Occipital lobe (tissue), 2 donors: ENCODE data around the gene TENT5A. TPM values are rescaled to one million over a fixed set of nuclear protein-coding genes. Genes with fewer than 3 reads are reported as not detected.
"Not testable (repeated sequence)": the region's sequence is repeated elsewhere in the genome, so short reads cannot be mapped to it uniquely, and the experiment has no call there.

Experiments
- DNase-seq: peaks from one replicate; lab custom pipeline; 2025; lab: John Stamatoyannopoulos, UW
- total RNA-seq: library from RNA; depleted of rRNA; stranded (reverse); fragments of >200 nt; gene quantifications from one replicate; pipeline ENCODE4 v1.2.3, GENCODE V29; 2014

The TENT5A gene
- total RNA-seq, 1 donor from 2014 or later, result 3.4 TPM

DNA sequence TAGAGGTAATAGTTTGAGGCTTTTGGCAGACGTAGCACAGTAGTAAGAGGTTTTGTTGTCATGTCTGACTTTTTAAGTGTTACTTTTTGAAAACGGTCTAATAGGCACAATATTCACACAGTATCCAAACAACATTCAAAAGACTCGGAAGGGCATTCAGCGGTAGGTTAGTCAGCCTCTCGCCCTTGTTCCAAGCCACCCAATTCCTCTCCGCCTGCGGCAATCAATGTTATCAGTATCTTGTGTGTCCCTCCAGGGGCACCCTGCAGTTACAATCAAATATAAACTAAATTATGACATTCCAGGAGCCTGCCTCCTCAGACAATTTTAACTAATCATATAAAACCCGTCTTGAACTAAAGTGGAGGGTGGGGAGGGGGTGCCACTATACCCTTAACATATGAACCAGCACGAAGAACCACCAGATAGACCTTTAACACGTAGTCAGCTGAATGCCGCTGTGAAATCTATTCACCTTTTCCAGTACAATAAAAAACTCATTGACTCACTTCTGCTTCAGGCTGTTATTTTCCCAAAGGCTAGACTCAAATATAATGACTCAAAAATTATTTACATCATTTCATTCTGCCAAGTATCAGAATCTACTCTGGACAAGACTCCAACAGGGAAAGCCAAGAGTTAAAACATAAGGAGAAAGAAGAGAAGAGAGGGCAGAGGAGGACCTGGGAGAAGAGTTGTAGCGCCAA, 1.6 kb downstream of the TENT5A start:
- no peak for DNase-seq

- no peak for DNase-seq
Measured at GRCh38 chr6:81750200-81750599, 2.3 kb downstream of the TENT5A start.

- DNase-seq, result no peak
Measured at GRCh38 chr6:81749707-81750106, 2.8 kb downstream of the TENT5A start.

DNA sequence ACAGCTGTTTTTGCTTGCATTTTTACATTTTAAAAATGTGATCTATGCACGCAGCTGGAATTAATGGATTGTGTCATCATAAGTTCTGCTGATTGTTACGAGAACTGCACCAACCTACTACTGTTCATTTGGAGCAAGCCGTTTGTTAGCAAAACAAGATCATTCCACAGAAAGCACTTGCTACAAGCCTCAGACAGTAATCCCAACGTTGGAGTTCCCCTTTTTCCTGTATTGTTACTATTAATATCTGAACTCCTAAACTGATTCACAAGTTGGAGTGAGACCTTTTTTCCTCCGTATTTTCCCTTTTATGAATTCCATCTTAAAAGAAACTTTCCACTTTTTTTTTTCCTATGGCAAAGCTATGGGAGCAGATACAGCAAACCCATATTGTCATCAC, 3.5 kb downstream of the TENT5A start:
- no peak for DNase-seq

GRCh38 chr6:81747327-81747726, 5.2 kb downstream of the TENT5A start:
- no peak for DNase-seq

DNA sequence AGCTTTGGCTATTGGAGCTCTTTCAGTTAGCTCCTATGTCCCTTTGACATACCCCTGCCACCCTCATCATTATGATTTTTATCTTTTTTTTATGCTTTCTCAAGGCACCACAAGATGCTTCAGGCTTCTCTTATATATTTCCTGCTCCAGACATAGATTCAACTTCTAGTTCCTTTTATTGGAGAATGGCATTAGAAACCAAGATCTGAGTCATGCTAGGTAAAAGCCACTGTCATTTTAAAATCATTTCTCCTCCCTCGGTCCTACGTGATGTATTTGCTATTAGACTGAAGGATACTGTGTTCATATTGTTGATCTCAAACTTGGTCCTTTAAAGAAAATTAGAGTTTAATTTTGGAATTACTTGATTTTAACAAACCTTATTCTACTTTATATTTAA, 8.3 kb downstream of the TENT5A start:
- DNase-seq, result no peak

- no peak for DNase-seq
Measured at GRCh38 chr6:81743649-81744048, 8.8 kb downstream of the TENT5A start.

DNA sequence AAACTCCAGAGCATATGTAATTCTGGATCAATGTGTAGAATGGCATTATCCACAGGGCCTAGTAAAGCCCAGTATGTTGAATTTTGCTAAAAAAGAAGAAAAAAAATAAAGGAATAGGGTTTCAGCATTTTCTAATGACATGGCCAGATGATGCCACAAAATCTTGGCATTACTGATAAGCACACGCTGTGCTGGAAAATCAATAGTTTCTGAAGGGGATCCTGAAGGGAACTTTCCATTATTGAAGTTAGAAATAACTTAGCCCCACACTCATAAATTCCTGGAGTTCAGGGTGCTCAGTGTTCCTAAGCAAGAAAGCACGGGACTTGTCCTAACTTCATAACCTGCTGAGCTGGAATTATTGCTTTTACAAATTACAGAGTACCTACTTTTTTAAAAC, 10.8 kb downstream of the TENT5A start:
- no peak for DNase-seq

DNA sequence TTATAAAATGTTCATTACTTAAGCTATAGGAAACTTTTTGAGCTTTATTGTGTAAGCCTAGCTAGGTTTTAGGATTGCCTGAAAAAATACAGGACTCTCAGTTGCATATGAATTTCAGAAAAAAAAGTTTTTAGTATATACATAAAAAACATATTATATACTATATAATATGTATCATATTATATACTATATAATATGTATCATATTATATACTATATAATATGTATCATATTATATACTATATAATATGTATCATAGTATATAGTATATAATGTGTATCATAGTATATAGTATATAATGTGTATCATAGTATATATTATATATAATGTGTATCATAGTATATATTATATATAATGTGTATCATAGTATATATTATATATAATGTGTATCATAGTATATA, 11.9 kb downstream of the TENT5A start:
- DNase-seq, result not testable (repeated sequence)

- no peak for DNase-seq
Measured at GRCh38 chr6:81739230-81740195, 13.0 kb downstream of the TENT5A start.

GRCh38 chr6:81736428-81736827, 16.1 kb downstream of the TENT5A start:
- no peak for DNase-seq

- DNase-seq, result no peak
Measured at GRCh38 chr6:81735756-81736380, 16.6 kb downstream of the TENT5A start.

DNA sequence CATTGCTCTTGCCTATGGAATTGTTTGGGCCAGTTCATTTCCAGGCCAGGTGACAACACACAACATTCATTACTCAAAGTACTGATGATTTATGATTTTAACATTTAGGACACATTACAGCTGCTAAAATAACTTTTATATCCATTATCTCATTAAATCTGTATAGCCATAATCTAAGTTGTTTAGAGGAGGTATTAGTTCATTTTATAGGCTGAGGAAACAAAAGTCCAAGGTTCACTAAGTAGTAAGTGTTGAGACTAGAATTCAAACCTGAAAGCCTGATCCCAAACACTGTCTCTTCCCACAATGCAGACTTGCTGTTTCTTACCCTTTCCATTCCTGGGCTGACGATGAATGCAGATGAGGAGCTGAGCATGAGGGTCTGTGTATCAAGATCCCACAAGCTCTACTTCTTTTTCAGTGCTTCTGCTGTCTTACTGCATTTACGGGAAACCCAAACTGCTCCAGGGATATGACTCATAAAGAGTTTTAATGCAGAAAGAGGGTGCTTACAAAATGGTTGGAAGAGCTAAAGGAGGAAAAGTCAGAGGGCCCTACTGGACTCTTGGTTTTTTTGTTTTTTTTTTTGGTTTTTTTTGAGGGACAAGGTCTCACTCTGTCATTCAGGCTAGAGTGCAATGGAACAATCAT, 17.9 kb downstream of the TENT5A start:
- DNase-seq, result no peak

DNA sequence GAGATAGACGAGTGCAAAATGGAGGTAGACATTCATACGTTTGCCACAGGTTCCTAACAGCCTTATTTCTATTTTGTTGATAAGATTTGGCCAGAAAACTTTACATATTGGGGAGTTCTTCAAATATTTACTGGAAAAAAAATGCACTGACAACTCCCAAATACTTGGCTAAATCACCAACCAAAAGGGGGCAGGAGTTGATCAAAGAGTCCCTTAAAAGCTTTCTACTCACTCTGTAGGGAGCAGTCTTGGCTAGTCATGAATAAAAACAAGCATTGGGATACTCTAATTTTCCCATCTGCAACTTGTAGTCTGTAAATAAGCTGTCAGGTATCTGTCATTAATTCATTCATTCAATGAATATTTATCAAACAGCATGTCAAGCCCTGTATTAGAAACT, 18.4 kb downstream of the TENT5A start:
- DNase-seq, result no peak

GRCh38 chr6:81731814-81732213, 20.7 kb downstream of the TENT5A start:
- no peak for DNase-seq

DNA sequence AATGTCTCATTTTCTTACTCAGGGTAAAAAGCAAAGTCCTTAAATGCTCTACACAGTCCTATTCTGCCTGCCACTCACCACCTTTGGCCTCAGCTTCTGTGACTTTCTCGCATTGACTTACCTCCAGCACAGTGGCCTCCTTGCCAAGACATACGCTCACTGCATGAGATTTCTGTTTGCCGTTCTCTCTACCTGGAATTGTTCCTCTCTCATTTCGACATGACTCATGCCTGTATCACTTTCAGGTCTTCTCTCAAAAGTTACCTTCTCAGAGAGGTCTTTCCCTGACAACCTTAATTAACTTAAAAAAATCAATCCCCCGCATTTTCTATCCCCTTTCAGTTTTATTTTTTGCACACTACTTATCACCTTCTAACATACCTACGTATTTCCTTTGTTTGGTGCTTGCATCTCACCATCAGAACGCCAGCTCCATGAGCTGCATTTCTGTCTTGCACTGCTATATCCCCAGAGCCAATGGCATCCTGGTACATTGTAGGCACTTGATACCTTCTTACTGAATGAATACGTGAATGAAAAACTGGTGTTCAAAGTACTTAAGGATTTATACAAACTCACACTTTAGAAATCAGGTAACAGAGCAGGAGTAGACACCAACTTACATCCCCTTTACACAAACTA, 24.5 kb downstream of the TENT5A start:
- no peak for DNase-seq

DNA sequence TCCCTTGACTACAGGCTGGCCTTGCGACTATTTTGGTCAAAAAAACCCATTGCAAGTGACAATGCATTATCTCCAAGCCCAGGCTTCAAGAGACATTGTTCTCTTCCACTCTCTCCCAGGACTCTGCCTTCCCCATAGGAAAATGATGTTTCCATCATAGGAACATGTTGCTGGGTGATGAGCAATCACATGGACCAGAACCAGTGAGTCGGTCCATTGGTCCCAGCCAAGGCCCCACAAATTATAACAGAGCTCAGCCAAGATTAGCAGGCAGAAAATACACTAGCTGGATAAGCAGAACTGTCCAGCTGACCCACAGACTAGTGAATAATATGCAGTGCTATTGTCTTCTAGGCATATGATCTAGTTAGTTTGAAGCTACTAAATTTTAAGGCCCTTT, 27.4 kb downstream of the TENT5A start:
- no peak for DNase-seq

DNA sequence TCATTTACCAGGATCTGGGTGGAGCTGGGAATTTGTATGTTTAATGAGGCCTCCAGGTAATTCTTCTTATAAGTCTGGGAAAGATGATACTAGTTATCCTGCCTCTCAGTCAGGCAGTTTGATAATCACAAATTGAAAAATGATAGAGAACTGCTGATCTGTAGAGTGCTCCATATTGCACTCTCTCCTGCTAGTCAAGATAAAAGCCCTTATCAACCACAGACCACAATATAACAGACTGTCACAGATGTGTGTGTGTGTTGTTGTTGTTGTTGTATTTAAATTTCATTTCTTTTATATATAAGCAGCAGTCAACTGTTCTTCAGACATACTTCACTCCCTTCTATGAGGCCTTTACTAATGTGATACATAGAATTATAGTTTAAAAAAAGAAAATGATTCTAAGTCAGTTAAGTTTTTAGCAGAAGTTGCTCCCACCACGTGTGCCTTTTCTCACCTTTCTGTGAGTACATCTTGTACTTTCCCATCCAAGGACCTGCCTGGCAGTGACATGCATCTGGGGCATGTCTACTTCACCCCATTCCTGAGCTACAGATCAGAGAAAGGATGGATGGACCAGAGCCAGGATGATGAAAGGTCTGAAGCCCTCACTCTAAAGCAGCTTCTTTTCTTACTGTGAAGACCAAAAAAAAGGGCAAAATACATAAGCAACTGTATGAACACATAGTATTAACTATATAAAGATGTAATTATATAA, 29.8 kb downstream of the TENT5A start:
- no peak for DNase-seq

- no peak for DNase-seq
Measured at GRCh38 chr6:81720427-81720826, 32.1 kb downstream of the TENT5A start.

DNA sequence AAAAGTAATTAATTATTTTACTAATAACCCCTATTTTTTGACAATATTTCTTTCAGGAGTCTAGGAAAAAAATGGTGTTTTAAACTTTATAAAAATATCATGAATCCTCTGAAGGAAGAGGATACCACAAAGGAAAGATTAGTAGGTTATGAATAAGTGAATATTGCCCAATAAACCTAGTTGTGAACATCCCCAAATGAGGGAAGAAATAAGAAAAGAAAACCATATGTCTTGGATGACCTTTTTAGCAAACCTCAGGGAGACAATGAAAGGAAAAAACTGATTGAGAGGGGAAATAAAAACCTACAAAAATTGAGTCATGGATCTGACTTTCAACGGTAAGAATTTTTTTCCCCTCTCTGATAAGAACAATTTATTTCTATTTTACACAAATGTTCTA, 34.4 kb downstream of the TENT5A start:
- no peak for DNase-seq

DNA sequence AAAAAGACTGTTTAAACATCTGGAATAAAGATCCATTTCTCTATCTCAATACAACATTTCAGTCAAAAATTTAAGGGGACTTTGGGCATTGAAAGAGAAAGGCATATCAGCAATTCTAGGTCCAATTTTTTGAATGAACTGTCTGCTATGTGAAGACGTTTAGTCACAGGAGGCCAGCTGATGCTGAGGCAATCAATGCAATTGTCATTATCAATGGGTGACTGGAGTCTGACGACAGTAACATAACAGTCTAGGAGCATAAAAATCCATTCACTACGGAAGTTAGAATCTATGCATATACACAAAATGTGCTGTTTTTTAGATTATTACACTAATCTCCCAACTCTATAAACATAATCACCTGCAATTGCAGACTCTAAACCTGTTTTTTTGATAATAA, 37.8 kb downstream of the TENT5A start:
- no peak for DNase-seq
